CD4-positive, alpha-beta T cell treated with Interferon gamma for 1 hour (primary cell): ENCODE results near the gene PAPPA2.
"Not testable (repeated sequence)": the region's sequence is repeated elsewhere in the genome, so short reads cannot be mapped to it uniquely, and the experiment has no call there.

Experiments
- DNase-seq: peaks from one replicate; pipeline ENCODE4 v3.0.0-alpha.2; 2020

Gene PAPPA2

DNA sequence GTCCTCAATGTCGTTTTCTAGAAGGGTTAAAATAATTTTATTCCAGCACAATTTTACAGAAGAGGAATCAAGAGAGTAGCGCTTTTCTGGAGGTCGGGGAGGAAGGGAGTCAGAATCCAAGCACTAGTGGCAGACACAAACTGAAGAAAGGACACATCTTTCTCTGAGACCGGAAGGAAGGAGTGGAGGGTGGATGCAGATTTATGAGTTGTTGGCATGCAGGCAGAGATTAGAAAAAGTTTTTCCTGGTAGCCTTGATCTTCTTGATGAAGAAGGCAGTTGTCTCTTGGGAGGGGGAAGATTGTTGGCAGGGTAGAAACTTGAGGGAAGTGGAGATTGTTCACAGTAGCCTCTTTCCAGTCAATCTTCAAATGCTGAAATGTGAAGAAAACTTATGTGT, 149.8 kb downstream of the PAPPA2 start:
- no peak for DNase-seq

DNA sequence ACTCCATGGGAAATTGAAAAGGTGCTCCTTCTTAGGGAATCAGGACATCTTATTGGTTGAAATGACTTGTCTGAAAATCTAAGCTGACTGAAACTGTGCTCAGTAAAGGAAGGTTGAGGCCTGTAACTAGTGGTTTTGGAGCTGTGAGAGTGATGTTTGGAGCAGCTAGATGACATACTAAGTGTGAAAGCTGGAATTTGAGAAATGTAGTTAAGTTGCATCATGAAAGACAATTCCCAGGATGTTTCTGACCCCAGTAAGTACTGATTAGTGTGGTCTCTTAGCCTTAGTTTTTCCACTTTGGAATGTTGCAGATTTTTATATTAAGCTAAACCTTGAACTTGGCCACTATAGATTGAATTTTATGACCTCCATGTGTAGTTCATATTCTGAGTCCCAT, 154.9 kb downstream of the PAPPA2 start:
- no peak for DNase-seq

DNA sequence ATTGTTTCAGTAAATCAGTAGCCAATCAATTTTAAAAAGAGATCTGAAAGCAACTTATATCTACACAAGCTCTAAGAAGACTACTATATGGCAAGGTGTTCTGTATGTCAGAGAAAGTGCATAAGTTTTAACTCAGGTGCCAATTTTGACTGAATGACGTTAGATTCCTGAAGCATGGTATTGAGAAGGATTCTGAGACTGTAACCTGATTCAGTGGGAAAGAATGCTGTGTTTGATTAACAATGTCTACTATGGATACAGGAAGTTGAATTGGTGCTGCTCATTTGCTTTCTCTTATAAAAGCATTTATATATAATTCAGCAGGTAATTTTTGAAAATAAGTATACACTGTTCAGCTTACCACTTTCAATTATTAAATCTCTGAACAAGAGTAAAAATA, 156.3 kb downstream of the PAPPA2 start:
- no peak for DNase-seq

DNA sequence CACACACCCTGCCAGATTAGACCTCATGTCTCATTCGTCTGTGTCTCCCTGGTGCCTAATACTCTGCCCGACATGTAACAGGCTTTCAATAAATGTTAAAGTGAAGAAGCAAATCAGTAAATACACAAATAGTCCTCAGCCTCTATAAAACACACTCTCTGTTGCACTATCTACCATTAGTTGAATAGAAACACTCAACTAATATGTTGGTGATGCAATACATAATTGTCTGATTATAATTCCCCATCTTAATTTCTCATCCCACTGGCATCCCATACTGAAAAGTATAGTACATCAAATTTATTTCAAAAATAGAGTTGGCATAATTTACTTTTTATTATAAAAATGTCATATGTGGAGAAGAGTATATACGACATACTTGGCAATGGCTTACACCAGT, 162.4 kb downstream of the PAPPA2 start:
- no peak for DNase-seq

DNA sequence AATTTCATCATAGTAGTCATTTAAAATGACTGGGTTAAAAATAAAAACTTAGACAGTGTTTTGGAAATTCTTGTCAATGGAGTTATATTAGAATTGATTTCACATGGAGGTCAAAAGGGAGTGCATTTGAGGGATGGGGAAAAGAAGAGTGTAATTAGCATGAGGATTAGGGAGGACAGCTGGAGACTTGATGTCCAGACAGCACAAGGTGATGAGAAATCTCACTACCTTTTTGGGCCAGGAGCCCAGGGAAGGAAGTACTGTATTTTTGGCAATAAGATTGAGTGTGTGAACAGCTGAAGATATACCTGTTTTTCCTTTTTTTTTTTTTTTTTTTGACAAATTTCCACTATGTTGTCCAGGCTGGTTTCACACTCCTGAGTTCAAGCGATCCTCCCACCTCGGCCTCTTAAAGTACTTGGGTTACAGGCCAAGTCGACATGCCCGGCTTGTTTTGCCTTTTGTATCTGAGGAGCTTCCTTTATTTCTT, 163.6 kb downstream of the PAPPA2 start:
- DNase-seq: no peak

DNA sequence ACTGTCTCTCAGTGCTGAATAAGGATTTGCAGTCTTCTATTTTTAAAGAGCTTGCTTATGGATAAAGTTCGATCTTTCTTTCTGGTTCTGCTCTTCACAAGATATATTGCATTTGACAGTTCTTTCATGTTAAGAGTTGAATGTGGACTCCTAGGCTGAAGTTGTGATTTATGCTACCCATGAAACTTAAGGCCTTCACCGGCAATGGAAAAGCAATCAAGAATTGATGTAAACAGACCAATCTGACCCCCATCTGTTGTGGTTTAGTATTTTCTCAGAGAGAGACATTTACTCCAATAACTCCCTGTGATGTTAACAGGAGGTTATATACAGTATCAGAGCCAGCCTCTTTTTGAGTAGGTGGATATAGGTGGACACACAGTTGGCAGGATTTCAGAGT, 165.8 kb downstream of the PAPPA2 start:
- DNase-seq: no peak

DNA sequence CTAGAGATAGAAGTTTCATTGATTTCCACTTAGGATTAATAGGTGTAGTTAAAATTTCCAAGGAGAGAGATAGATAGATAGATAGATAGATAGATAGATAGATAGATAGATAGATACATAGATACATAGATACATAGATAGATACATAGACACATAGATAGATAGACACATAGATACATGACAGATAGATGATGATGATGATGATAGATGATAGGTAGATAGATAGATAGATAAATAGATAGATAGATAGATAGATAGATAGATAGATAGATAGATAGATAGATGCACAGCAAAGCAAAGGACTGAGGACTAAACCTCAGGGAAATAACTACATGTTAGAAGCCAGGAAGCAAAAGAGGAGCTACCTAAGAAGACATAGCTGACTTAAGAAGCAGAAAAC, 171.8 kb downstream of the PAPPA2 start:
- DNase-seq: not testable (repeated sequence)

DNA sequence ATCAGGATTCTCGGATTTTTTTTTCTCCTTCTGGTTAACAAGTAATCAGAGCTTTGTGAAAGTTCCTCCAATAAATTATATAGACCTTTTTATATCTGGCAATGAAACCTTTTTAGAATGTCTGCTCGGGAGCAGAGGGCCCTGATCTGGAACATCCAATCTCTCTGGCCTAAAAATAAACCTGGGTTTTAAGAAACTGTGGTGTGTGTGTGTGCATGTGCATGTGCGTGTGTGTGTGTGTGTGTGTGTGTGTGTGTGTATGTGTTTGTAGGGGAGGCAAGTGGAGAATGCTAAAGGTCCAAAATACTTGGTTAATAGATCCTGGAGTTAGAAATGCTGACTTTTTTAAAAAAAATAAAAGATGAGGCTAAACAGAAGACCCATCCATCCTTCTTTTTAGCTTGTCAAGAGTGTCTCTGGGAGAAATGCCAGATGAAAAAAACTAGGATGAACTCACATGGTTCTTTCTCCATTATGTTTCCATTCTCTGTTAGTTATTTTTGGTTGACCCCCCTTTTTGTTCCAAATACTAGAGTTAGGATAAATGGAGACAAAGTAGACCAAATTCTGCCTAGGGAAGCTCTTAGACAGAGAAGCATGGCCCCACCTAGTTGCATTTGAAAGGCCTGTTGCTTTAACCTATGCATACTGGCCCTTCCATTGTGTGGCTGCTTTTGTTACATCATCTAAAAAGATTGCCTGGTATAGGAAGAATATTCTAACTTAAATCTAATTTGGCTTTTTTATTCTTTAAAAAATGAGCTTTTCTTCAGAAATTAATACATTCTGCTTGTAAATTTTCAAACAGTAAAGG, 175.9 kb downstream of the PAPPA2 start:
- DNase-seq: no peak

DNA sequence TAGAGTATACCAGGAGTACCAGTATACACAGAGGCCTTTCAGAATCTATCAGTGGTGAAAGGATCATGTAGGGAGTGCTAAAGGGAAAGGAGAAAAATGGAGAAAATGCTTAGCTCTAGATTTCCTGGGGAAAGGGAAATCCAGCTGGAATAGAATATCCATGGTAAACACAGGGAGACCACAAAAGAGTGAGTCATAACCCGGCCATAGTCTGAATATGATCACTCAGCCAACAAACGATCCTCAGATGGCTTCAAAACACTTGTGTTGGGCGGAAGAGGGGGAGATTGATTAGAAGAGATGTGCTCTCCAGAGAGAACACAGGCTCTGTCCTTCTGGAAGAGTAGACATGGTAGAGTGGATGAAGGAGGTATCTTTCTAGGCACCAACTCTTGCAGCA, 180.6 kb downstream of the PAPPA2 start:
- DNase-seq: no peak

DNA sequence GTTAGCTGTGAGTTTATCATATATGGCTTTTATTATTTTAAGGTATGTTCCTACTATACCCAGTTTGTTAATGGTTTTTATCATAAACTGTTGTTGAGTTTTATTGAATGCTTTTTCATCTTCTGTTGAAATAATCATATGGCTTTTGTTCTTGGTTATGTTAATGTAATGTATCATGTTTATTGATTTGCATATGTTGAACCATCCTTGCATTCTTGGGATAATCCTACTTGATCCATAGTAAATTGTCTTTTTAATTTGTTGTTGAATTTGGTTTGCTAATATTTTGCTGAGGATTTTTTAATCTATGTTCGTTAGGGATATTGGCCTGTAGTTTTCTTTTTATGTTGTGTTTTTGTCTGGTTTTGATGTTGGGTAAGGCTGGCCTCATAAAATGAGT, 185.6 kb downstream of the PAPPA2 start:
- no peak for DNase-seq

DNA sequence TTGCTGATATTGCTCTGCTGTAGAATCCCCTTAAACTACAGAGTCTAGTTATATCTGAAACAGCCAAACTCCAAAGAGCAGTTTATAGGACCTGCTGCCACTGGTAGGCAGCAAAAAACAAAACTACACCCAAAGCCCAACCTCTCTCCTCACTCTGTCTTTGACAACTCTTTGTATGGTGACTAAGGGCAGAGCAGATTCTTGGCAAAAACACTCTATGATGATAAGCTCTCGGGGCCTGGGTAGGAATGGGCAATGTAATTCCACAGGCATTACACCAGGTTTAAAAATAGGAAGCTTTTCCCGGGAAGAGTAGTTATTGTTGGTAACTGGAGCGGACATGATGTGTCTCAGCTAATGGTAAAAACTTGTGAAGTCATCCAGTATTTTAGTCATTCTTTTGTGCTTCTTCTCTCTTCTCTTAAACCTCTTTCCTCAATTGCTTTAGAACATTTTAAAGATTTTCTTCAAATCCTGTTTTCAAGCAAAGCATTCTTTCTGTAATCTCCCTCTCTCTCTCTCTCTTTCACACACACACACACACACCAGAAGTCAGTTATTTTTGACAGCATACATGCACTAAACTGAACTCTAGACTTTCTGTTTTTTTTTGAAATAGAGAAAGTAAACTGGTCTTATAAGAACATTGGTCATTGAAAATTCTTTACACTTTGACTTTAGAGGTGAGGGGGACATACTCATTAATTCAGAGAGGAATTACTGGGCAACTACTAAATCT, 193.5 kb downstream of the PAPPA2 start:
- no peak for DNase-seq

DNA sequence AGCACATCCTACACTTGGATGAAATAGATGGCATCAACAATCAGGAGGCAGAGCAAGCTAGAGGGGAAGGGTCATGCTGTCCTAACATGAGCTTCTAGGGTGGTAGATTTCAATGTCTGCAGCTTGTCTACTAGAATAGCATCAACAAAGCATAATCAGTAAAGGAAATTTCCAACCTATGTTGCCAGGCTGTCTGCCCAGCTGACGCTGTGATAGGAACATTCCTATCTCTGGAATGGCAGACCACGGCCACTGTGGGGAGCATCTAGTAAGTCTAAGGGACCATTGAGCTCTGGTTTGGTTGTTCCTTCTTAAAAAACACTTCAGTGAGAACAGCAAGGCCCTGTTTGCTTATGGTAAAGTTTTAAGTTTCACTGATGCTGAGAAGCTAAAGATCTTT, 206.8 kb downstream of the PAPPA2 start:
- no peak for DNase-seq

DNA sequence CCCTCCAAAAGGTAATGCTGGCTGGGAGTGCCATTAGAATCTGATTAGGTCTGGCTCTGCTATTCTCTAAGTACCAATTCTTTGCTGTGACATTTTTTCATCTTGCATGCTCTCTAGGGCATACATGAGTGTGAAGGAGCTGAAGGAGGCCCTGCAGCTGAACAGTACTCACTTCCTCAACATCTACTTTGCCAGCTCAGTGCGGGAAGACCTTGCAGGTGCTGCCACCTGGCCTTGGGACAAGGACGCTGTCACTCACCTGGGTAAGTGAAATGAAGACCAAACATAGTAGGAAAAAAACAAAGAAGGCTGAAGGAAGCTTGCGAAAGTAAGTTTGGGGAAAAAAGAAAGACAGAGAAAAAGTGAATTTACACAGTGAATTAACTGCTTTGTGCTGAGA, 207.9 kb downstream of the PAPPA2 start:
- no peak for DNase-seq

DNA sequence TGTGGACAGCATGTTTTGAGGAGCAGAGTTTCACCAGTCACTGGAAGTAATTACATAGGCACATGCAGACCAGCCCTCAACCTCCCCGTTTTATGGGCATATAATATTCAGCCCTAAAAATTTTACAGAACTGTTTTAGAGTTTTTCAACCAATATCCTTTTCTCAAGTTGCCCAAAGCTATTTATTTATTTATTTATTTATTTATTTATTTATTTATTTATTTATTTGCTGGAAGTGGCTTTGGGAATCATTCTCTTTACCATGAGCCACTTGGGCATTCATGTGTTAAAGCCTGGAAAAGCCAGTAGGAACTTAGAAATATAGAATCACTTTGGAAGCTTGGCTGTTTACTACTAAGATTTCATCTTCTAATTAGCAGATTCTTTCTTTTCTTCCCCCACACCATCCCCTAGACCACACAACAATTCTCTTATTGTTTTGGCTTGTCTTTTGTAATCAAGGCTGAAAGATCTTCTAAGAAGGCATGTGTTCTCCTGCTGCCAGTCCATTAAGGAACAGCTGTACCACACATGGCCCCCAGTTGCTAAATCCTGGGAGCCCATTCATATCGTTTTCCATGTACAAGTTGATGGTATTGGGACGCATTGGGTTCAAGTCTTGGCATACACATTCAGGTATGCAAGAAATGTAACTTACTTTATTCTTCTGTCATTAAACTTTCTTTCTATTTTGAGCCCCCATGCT, 220.0 kb downstream of the PAPPA2 start:
- DNase-seq: no peak

DNA sequence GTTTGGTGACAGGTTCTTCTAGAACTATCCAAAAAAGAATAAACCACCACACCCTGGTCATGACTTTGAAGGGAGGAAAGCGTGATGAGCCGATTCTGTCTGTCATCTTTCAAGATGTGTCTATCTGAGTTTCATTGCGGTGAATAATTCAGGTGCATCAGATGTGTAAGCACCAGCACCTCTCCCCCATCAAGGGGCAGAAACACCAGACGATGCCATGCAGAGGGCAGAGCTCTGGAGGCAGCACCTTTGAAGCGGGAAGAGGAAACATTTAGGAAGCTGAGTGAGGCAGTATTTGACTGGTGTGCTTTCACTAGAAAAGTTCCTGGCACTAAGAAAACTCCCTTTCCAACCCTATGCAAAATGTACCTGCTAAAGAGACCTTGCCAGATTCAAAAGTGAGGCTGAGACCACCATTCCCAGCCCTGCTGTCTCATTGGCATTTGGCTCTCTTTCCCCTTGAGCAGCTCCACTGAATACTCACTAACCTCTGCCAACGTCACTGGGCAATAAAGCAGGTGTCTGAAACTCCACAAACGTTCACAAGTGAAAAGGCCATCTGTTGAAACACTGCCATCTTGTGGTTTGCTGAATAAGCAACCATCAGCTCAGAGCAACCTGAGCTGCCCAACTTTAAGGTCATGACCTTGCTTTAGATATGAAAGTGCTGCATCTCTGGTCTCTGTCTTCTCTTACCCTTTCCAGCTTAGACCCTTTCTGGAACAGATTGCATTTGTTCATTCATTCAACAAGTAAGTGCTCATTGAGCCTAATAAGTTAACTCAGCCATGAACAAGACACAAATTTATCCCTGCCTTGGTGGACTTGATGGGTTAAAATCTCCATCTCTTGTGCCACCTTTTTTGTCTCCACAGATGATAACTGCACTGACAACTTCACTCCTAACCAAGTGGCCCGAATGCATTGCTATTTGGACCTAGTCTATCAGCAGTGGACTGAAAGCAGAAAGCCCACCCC, 228.6 kb downstream of the PAPPA2 start:
- no peak for DNase-seq

DNA sequence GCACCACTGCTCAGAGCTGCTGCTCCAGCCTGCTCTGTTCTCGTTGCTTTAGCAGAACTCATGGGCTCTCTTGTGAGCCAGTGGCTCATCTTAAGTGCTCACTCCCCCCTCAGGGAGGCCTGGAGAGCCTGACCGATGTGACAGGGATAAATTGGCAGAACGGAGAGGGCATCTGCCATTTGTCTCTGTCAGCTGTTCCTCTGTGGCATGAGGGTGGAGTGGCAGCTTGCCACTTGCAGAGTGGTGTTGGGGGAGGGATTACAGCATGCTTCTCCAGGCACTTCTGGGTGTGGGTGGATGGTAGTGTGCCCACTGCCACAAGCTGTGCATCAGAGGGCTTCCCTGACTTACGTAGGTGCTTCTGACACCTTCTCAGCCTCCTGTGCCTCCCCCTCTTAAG, 229.5 kb downstream of the PAPPA2 start:
- no peak for DNase-seq

DNA sequence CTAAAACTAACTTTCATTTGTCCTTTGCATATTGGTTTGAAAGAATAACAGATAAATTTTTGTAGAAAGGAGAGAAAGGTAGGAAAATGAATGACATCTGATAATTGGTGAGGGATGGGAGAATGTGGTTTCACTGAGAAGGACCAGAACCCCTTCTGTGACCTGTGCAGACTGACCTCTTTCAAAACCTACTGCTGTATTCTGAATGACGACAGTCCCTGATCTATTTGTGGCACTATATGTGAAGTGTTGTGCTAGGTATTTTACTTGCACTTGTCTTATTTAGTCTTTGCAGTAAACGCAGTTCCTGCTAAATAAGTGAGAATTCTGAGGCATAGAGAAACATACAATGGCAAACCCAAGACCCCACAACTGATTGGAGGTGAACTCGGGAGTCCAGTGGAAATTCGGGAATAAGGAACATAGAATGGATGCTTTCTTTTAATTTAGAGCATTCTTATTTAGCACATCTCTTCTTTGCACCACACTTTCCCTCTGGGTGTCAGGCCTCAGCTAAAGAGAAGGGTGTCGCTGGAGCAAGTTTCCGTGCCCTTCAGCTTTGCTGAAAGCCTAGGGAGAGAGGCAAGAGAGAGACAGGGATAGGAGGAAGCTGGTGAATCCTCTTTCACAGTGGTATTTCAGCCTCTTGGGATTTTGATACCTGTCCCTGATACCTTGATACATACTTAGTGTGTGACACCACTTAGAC, 230.2 kb downstream of the PAPPA2 start:
- DNase-seq: no peak

DNA sequence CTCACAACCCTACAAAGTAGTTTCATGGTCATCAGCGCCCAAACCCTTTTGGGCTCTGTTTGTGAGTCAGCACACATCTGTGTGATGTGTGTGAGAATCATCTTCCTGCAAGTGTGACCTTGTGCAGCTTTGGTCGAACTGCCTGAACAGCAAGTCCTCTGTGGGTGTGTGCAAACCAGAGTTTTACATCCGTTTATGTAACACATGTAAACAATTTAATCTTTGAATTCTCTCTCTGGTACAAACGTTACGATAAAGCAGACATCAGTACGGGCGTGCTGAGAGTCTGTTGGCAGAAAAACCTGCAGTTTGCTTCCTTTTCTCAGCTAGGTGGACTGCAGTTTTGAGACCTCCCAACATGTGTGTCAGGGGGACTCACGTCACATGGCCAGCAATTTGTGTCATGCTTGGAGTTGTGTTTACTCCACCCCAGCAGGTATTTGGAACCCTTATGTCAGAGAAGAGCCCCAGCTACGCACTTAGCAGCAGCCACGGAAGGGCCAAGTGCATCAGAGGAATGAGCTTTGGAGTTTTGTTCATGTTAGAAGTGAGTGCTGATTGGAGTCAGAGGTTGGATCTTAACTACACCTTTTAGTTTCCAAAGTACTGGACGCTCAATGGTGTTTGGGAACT, 230.8 kb downstream of the PAPPA2 start:
- DNase-seq: no peak

DNA sequence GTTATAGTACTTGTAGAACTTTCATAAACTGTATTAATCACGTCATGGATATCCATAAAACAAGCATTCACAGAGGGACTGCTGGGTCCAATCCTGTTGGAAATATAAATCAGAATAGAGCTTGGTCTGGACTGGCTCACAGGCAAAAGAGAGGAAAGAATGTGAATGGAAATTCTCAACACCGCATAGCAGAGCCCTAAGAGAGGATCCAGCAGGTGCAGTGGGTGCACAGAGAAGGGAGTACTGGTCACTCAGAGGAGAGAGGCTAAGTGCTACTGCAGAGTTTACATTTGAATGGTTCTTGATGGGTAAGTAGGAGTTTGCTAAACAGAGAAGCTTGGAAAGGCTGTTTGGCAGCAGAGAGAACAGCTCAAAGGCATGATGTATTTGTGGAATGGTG, 231.7 kb downstream of the PAPPA2 start:
- no peak for DNase-seq

DNA sequence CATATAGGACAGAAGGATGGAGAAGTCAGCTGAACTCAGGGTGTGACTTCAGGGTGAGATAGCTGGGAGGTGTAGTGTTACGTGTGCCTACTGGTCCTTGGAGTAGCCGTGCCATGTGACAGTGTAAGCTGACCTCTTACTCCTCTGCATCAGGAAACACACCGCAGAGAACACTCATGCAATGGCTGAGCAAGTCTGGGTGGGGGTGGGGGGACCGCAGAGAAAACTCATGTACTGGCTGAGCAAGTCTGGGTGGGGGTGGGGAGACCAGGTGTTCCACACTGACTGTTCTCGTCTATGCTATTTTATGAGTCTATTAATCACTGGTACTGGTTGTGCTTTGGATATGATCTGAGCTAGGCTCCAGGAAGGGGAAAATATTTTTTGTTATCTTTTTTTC, 233.1 kb downstream of the PAPPA2 start:
- no peak for DNase-seq

DNA sequence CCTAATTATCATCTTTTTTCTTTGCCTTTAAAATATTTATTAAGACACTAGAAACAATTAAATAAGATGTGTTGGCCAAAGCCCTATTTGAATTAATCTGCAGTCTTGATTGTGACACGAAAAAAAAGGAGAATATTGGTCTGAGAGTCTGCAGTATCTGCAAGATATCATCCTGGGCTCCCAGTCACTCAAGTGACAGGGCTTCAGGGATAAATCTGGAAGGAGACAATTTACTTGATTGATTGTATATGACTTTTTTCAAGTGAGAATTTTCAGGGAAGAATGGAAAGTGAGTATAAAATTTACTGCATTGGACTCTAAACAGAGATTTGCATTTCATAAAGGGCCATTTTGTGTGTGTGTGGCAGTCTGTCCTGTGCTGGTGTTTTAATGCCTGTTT, 233.7 kb downstream of the PAPPA2 start:
- no peak for DNase-seq
